ENCODE results near the gene CUL3. TPM values are rescaled to one million over a fixed set of nuclear protein-coding genes. Genes with fewer than 3 reads are reported as not detected.

CUL3 gene
- total RNA-seq, 1 experiment from 2014 or later = 86.2 TPM

- TF ChIP-seq, protein P1, sequence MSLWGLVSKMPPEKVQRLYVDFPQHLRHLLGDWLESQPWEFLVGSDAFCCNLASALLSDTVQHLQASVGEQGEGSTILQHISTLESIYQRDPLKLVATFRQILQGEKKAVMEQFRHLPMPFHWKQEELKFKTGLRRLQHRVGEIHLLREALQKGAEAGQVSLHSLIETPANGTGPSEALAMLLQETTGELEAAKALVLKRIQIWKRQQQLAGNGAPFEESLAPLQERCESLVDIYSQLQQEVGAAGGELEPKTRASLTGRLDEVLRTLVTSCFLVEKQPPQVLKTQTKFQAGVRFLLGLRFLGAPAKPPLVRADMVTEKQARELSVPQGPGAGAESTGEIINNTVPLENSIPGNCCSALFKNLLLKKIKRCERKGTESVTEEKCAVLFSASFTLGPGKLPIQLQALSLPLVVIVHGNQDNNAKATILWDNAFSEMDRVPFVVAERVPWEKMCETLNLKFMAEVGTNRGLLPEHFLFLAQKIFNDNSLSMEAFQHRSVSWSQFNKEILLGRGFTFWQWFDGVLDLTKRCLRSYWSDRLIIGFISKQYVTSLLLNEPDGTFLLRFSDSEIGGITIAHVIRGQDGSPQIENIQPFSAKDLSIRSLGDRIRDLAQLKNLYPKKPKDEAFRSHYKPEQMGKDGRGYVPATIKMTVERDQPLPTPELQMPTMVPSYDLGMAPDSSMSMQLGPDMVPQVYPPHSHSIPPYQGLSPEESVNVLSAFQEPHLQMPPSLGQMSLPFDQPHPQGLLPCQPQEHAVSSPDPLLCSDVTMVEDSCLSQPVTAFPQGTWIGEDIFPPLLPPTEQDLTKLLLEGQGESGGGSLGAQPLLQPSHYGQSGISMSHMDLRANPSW (CRISPR knock-in tag; conservative IDR thresholded peaks at IDR 0.05; ENCODE audit: low read depth) = no peak
- TF ChIP-seq, protein P2, sequence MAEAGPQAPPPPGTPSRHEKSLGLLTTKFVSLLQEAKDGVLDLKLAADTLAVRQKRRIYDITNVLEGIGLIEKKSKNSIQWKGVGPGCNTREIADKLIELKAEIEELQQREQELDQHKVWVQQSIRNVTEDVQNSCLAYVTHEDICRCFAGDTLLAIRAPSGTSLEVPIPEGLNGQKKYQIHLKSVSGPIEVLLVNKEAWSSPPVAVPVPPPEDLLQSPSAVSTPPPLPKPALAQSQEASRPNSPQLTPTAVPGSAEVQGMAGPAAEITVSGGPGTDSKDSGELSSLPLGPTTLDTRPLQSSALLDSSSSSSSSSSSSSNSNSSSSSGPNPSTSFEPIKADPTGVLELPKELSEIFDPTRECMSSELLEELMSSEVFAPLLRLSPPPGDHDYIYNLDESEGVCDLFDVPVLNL (CRISPR knock-in tag; IDR thresholded peaks at IDR 0.05; ENCODE audit: borderline replicate concordance, low read depth) = no peak
- TF ChIP-seq TEAD4 (CRISPR knock-in tag; IDR thresholded peaks at IDR 0.05) (no peak), ZNF121 (CRISPR knock-in tag; IDR thresholded peaks at IDR 0.05) (no peak)
- TF ChIP-seq, protein P3, sequence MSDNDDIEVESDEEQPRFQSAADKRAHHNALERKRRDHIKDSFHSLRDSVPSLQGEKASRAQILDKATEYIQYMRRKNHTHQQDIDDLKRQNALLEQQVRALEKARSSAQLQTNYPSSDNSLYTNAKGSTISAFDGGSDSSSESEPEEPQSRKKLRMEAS (CRISPR knock-in tag; IDR thresholded peaks at IDR 0.05) = no peak
Measured at GRCh38 chr2:224513991-224514390, 71.2 kb downstream of the CUL3 start (continued).

- H3K4me3 Mint-ChIP-seq = no peak overlapping the region
- POLR2A ChIA-PET = no interaction called here
- peaks cover 38% of the 10 kb centered on the region for H3K36me3 Mint-ChIP-seq
- ATAC-seq (no peak), DNase-seq (ENCODE audit: low spot score) (no peak)
- H3K9me3 Mint-ChIP-seq = no peaks in the 10 kb centered on the region
- no peaks in the 10 kb centered on the region for H3K4me1 Mint-ChIP-seq
- no peak for TF ChIP-seq SMAD3 (CRISPR knock-in tag; IDR thresholded peaks at IDR 0.05; ENCODE audit: borderline replicate concordance)
- no peak for TF ChIP-seq SP1 (CRISPR knock-in tag; conservative IDR thresholded peaks at IDR 0.05)
- TF ChIP-seq ZNF396 (CRISPR knock-in tag; IDR thresholded peaks at IDR 0.05; ENCODE audit: borderline replicate concordance) = no peak
- no peak for TF ChIP-seq ZNF219 (CRISPR knock-in tag; IDR thresholded peaks at IDR 0.05; ENCODE audit: borderline replicate concordance)
- TF ChIP-seq ZNF138 (CRISPR knock-in tag; conservative IDR thresholded peaks at IDR 0.05) = no peak
- no peak for TF ChIP-seq ARID4B (CRISPR knock-in tag; IDR thresholded peaks at IDR 0.05; ENCODE audit: borderline replicate concordance)
- no peak for TF ChIP-seq GTF2I (CRISPR knock-in tag; conservative IDR thresholded peaks at IDR 0.05)
- TF ChIP-seq, protein P4, sequence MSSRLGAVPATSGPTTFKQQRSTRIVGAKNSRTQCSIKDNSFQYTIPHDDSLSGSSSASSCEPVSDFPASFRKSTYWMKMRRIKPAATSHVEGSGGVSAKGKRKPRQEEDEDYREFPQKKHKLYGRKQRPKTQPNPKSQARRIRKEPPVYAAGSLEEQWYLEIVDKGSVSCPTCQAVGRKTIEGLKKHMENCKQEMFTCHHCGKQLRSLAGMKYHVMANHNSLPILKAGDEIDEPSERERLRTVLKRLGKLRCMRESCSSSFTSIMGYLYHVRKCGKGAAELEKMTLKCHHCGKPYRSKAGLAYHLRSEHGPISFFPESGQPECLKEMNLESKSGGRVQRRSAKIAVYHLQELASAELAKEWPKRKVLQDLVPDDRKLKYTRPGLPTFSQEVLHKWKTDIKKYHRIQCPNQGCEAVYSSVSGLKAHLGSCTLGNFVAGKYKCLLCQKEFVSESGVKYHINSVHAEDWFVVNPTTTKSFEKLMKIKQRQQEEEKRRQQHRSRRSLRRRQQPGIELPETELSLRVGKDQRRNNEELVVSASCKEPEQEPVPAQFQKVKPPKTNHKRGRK (CRISPR knock-in tag; IDR thresholded peaks at IDR 0.05; ENCODE audit: borderline replicate concordance) = no peak
- no peaks in the 10 kb centered on the region for H3K27me3 Mint-ChIP-seq (ENCODE audit: low read depth)
- CTCF ChIA-PET = no interaction called here
- no peak overlapping the region for H3K27ac Mint-ChIP-seq
Measured at GRCh38 chr2:224507789-224508188, 77.4 kb downstream of the CUL3 start.

GRCh38 chr2:224506494-224506893 is 78.7 kb downstream of the CUL3 start:
- Mint-ChIP-seq H3K4me1 (no peaks in the 10 kb centered on the region), H3K27me3 (ENCODE audit: low read depth) (no peaks in the 10 kb centered on the region), H3K27ac (no peak overlapping the region), H3K9me3 (no peaks in the 10 kb centered on the region), H3K4me3 (no peak overlapping the region), H3K36me3 (peaks cover 44% of the 10 kb centered on the region)
- CTCF ChIA-PET = no interaction called here
- DNase-seq (ENCODE audit: low spot score) (no peak), ATAC-seq (no peak)
- POLR2A ChIA-PET = no interaction called here
- no peak for TF ChIP-seq KAT7 (CRISPR knock-in tag; IDR thresholded peaks at IDR 0.05; ENCODE audit: borderline replicate concordance)
- no peak for TF ChIP-seq ATF1 (CRISPR knock-in tag; IDR thresholded peaks at IDR 0.05)
- TF ChIP-seq PRDM15 (CRISPR knock-in tag; IDR thresholded peaks at IDR 0.05) = no peak
- TF ChIP-seq FOXP4 (CRISPR knock-in tag; IDR thresholded peaks at IDR 0.05) = no peak

All from WTC11 (cell line).